NK-92 (cell line): ENCODE data around the gene PDZD4.

Experiments used
- DNase-seq: peaks from one replicate; lab custom pipeline; 2025; ENCODE audit not compliant: unreplicated experiment; lab: John Stamatoyannopoulos, UW

Gene PDZD4

GRCh38 chrX:153812220-153812619 lies 18.1 kb downstream of the PDZD4 start:
- no peak for DNase-seq

- DNase-seq, result no peak
These were observed 22.4 kb downstream of the PDZD4 start for GRCh38 chrX:153807976-153808375.

- DNase-seq, result no peak
These were observed 23.3 kb downstream of the PDZD4 start for GRCh38 chrX:153806999-153807575.

GRCh38 chrX:153805436-153805835 lies 24.9 kb downstream of the PDZD4 start:
- DNase-seq, result no peak

- no peak for DNase-seq
These were observed 25.7 kb downstream of the PDZD4 start for GRCh38 chrX:153804621-153805020.

- no peak for DNase-seq
These were observed 26.2 kb downstream of the PDZD4 start for GRCh38 chrX:153804100-153804595.

- DNase-seq, result no peak
These were observed 26.9 kb downstream of the PDZD4 start for GRCh38 chrX:153803211-153804099.

- DNase-seq, result no peak
These were observed 27.8 kb downstream of the PDZD4 start for GRCh38 chrX:153802513-153803045.

- no peak for DNase-seq
These were observed 28.7 kb downstream of the PDZD4 start for GRCh38 chrX:153801669-153802068.

- DNase-seq, result no peak
These were observed 29.6 kb downstream of the PDZD4 start for GRCh38 chrX:153800746-153801145.

- DNase-seq, result no peak
These were observed 30.1 kb downstream of the PDZD4 start for GRCh38 chrX:153800177-153800722.

GRCh38 chrX:153799326-153799725 lies 31.0 kb downstream of the PDZD4 start:
- DNase-seq, result no peak

GRCh38 chrX:153797415-153798015 lies 32.8 kb downstream of the PDZD4 start:
- DNase-seq, result no peak

GRCh38 chrX:153794897-153795816 lies 35.2 kb downstream of the PDZD4 start:
- no peak for DNase-seq

- DNase-seq, result peak; percentile 45
These were observed 36.1 kb downstream of the PDZD4 start, which contains the start of the genes IDH3G and SSR4 for GRCh38 chrX:153794018-153794896. IDH3G (minus strand) TSS chrX:153794375; CDS start chrX:153794326, 49 bp downstream. SSR4 (plus strand) TSS chrX:153794668; CDS start chrX:153794688, 20 bp downstream.

GRCh38 chrX:153793291-153793690 lies 37.1 kb downstream of the PDZD4 start:
- DNase-seq, result no peak

- no peak for DNase-seq
These were observed 38.0 kb downstream of the PDZD4 start for GRCh38 chrX:153792368-153792767.

GRCh38 chrX:153791104-153791852 lies 39.1 kb downstream of the PDZD4 start:
- DNase-seq, result no peak
